Activated naive CD4-positive, alpha-beta T cell treated with anti-CD3 and anti-CD28 coated beads, Interleukin-2, amount 50 U/mL, for 72 hours (primary cell): Measurements from ENCODE around the gene TOP3A. TPM values are rescaled to one million over a fixed set of nuclear protein-coding genes. Genes with fewer than 3 reads are reported as not detected.
"Not testable (repeated sequence)": the region's sequence is repeated elsewhere in the genome, so short reads cannot be mapped to it uniquely, and the experiment has no call there.

Experiments used
- ATAC-seq, 2 donors: fragments of 150-1000 bp; cut with Tn5 transposase; 2 replicates each; pipeline ENCODE4 v1.10.0; 2021; ENCODE audit warnings: mild to moderate bottlenecking in 2 of 2, moderate library complexity in 2 of 2
- DNase-seq, 2 donors: peaks; one replicate each; pipeline ENCODE4 v3.0.0; 2021 to 2022; ENCODE audit warnings: low spot score in 2 of 2
- H3K27ac Mint-ChIP-seq, 2 donors: one replicate each; pipeline ENCODE4 v1.8.0; 2022; ENCODE audit warnings: mild to moderate bottlenecking in 2 of 2, mixed read lengths in 2 of 2
- H3K36me3 Mint-ChIP-seq, 2 donors: one replicate each; pipeline ENCODE4 v1.8.0; 2022; ENCODE audit warnings: mixed read lengths in 2 of 2
- H3K9me3 Mint-ChIP-seq, 2 donors: one replicate each; pipeline ENCODE4 v1.8.0; 2022; ENCODE audit warnings: mixed read lengths in 2 of 2
- total RNA-seq, 2 donors: library from RNA; stranded (reverse); gene quantifications; one replicate each; pipeline ENCODE4 v1.2.3, GENCODE V29; 2022

The TOP3A gene
- total RNA-seq, 2 donors from 2014 or later: 78.3 to 97.4 TPM

GRCh38 chr17:18303206-18303605, 11.6 kb downstream of the TOP3A start:
- peaks cover 8 to 17% of the 10 kb centered on the region in 2 donors for H3K36me3 Mint-ChIP-seq
- DNase-seq, H3K27ac Mint-ChIP-seq, ATAC-seq, H3K9me3 Mint-ChIP-seq: not testable (repeated sequence)

DNA sequence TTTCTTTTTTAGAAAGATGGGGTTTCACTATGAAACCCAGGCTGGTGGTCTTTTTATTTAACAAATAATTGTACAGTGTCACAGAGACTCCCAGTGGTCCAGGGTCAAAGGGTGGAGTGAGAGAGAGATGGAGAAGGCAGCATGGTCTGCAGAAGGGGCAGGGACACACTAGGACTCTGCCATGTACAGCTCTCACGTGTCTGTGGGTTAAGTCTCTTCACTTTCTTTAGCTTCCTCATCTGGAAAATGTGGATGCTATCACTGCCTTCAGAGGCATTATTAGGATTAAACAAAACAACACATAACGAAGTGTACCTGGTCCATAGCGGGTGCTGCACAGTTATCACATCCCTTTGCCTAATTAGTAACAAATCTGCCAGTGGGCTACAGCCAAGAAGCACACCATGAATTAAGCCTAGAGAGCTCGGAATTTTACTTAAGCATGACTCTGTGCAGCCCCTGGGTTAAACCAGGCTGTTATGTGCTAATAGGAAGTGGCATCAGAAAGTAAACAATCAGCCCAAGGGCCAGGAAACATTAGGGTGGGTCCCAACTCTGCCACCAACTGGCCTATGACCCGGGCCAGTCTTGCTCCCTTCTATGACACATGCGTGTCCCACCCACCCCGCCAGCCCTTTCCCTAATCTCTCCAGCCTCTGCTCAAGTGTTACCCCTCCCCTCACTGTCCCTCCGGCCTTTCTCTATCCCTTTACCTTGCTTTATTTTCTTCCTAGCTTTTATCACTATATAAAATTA, 13.9 kb downstream of the TOP3A start:
- Mint-ChIP-seq H3K27ac (peak overlapping the region in 1 of 2 donors; percentile 65), H3K9me3 (no peaks in the 10 kb centered on the region), H3K36me3 (peaks cover 8 to 17% of the 10 kb centered on the region in 2 donors)
- DNase-seq (no peak), ATAC-seq (no peak)

GRCh38 chr17:18298061-18298460, 16.7 kb downstream of the TOP3A start:
- ATAC-seq: not testable (repeated sequence)

GRCh38 chr17:18291718-18292540, 22.9 kb downstream of the TOP3A start:
- H3K27ac Mint-ChIP-seq: peak overlapping the region in 1 of 2 donors; percentile 61
- ATAC-seq (no peak), DNase-seq (no peak)
- no peaks in the 10 kb centered on the region for H3K9me3 Mint-ChIP-seq
- H3K36me3 Mint-ChIP-seq: peaks cover 20 to 23% of the 10 kb centered on the region in 2 donors

More at GRCh38 chr17:18298061-18298460, 16.7 kb downstream of the TOP3A start:
- not testable (repeated sequence) for DNase-seq, H3K27ac Mint-ChIP-seq, H3K9me3 Mint-ChIP-seq
- peaks cover 5 to 17% of the 10 kb centered on the region in 2 donors for H3K36me3 Mint-ChIP-seq

- Mint-ChIP-seq H3K9me3 (no peaks in the 10 kb centered on the region), H3K36me3 (peaks cover 9 to 35% of the 10 kb centered on the region in 2 donors), H3K27ac (peak overlapping the region; percentile 13 to 50)
- ATAC-seq (no peak), DNase-seq (no peak)
Measured at GRCh38 chr17:18285296-18285695, 29.5 kb downstream of the TOP3A start.

DNA sequence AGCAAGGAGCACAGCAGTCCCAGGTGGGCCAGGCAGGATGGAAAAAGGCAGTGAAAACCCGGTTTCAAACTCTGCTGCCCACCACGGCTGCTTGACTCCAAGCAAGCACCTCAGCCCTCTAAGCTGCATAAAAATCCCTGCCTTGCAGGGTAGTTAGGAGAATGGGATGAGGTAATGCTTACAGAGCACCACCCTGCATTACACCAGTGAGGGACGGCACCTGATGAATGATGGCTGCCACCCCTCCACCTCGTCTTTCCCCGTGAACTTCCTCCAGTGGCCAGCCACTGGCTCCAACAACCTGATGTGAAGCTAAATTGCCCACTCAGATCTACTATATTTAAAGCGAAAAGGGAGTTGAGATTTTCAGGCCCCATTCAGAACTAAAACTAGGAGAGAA, 33.0 kb downstream of the TOP3A start:
- DNase-seq: no peak
- peaks cover 0 to 24% of the 10 kb centered on the region in 2 donors for H3K36me3 Mint-ChIP-seq
- H3K9me3 Mint-ChIP-seq: no peaks in the 10 kb centered on the region
- H3K27ac Mint-ChIP-seq: peak overlapping the region in 1 of 2 donors; percentile 34
- ATAC-seq: no peak

- H3K9me3 Mint-ChIP-seq: no peaks in the 10 kb centered on the region
- no peak for ATAC-seq
- H3K36me3 Mint-ChIP-seq: peaks cover 0 to 23% of the 10 kb centered on the region in 2 donors
- no peak for DNase-seq
- no peak overlapping the region for H3K27ac Mint-ChIP-seq
Measured at GRCh38 chr17:18280766-18281371, 33.9 kb downstream of the TOP3A start.

GRCh38 chr17:18280249-18280648, 34.5 kb downstream of the TOP3A start:
- no peaks in the 10 kb centered on the region for H3K9me3 Mint-ChIP-seq
- ATAC-seq: no peak

GRCh38 chr17:18278867-18279266, 35.9 kb downstream of the TOP3A start:
- ATAC-seq (no peak), DNase-seq (no peak)
- H3K9me3 Mint-ChIP-seq: no peaks in the 10 kb centered on the region
- H3K27ac Mint-ChIP-seq: no peak overlapping the region
- H3K36me3 Mint-ChIP-seq: peaks cover 0 to 13% of the 10 kb centered on the region in 2 donors

More at GRCh38 chr17:18280249-18280648, 34.5 kb downstream of the TOP3A start:
- H3K27ac Mint-ChIP-seq: no peak overlapping the region
- DNase-seq: no peak
- H3K36me3 Mint-ChIP-seq: peaks cover 0 to 17% of the 10 kb centered on the region in 2 donors

DNA sequence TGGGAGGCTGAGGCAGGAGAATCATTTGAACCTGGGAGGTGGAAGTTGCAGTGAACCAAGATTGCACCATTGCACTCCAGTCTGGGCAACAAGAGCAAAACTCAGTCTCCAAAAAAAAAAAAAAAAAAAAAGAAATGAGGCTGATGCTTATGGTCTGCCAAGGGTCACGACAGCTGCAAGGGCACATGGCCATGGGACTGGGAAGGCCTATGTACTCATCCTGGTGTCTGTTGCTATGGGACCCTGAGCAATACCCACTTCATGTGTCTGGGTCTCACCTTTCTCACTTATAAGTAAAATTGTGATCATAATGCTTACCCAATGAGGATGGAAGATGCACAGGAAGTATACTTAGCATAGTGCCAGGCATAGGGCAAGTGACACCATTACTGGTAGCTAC, 37.7 kb downstream of the TOP3A start:
- ATAC-seq (no peak), DNase-seq (no peak)
- no peaks in the 10 kb centered on the region for H3K9me3 Mint-ChIP-seq
- H3K27ac Mint-ChIP-seq: no peak overlapping the region
- H3K36me3 Mint-ChIP-seq: no peaks in the 10 kb centered on the region

DNA sequence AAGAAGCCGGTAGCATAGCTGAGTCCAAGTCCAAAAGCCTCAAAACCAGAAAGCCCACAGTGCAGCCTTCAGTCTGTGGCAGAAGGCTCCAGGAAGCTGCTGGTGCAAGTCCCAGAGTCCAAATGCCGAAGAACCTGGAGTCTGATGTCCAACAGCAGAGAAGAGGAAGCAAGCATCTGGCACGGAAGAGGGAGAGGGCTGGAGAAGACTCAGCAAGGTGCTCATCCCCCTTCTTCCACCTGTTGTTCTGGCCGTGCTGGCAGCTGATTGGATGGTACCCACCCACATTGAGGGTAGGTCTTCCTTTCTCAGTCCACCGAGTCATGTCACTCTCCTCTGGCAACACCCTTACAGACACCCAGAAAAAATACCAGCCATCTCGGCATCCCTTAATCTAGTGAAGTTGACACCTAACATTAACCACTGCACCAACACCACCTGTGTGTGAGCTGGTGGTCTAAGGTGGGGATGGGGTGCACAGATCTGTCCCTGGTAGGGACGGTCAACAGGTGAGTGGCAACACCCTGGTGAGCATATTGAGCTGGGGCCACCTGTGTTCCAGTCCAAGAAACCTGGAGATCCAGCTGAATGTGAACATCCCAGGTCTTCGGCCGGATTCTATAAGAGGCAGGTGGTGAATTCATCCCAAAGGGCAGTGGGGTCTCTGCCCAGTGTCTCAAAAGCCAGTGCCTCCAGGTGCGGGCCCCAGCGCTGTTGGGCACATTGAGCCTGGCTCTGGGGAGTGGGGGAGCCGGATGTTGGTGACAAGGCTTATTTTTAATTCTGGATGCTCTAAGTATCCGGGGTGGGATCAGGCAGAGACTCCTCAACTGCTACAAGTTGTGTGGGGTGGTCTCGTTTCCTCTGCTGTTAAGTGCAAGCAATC, 44.5 kb downstream of the TOP3A start:
- no peaks in the 10 kb centered on the region for H3K36me3 Mint-ChIP-seq
- DNase-seq (no peak), ATAC-seq (no peak)
- H3K27ac Mint-ChIP-seq: peak overlapping the region; percentile 44 to 59
- no peaks in the 10 kb centered on the region for H3K9me3 Mint-ChIP-seq

DNA sequence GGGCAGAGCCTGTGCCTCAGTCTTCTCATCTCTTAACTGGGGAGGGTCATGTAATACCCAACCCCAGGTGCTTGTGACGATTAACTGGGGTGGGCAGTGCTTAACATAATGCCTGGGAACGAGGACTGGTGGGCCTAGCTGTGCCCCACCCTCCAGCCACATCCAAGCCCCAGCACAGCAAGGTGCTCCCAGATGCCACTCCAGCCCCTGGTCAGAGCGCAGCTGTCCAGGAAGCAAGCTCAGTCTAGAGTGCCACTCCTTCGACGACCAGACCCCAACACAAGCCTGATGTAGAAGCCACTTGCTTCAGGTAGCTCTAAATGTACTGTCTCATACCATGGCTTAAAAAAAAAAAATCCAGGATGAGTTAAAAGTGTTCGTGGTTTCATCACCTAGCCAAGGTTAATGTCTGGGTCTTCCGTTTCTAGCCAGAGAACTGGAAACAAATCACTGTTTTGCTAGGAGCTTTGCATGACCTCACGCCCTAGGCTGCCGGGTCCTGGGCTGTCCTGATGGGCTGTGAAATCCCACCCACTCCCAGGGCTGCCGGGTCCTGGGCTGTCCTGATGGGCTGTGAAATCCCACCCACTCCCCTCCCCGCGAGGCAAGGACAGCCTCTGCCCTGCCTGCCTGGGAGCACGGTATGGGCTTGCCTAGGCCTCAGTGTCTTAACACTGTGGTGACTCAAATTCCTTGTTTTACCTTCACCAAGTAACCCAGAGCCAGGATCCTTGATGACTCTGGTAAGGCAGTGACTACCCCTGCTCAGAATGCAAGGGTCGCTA, 46.7 kb downstream of the TOP3A start:
- ATAC-seq: peak; percentile 35 to 55
- no peak for DNase-seq
- Mint-ChIP-seq H3K9me3 (no peaks in the 10 kb centered on the region), H3K27ac (peak overlapping the region in 1 of 2 donors; percentile 14), H3K36me3 (no peaks in the 10 kb centered on the region)

GRCh38 chr17:18267366-18267765, 47.4 kb downstream of the TOP3A start:
- Mint-ChIP-seq H3K9me3 (no peaks in the 10 kb centered on the region), H3K36me3 (no peaks in the 10 kb centered on the region), H3K27ac (no peak overlapping the region)
- ATAC-seq (peak in 1 of 2 donors; percentile 19), DNase-seq (no peak)

DNA sequence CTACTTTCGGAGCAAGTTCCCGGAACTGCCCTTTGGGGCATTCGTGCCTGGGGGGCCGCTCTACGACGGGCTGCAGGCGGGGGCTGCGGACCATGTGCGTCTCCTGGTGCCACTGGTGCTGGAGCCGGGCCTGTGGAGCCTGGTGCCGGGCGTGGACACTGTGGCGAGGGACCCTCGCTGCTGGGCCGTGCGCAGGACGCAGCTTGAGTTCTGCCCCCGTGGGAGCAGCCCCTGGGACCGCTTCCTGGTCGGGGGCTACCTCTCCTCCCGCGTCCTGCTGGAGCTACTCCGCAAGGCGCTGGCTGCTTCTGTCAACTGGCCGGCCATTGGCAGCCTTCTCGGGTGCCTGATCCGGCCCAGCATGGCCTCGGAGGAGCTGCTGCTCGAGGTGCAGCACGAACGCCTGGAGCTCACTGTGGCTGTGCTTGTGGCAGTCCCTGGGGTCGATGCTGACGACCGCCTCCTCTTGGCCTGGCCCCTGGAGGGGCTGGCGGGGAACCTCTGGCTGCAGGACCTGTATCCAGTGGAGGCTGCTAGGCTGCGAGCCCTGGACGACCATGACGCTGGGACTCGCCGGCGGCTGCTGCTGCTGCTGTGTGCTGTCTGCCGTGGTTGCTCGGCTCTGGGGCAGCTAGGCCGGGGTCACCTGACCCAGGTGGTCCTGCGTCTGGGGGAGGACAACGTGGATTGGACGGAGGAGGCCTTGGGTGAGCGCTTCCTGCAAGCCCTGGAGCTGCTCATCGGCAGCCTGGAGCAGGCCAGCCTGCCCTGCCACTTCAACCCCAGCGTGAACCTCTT, 50.7 kb downstream of the TOP3A start:
- ATAC-seq (no peak), DNase-seq (no peak)
- no peaks in the 10 kb centered on the region for H3K9me3 Mint-ChIP-seq
- no peaks in the 10 kb centered on the region for H3K36me3 Mint-ChIP-seq
- no peak overlapping the region for H3K27ac Mint-ChIP-seq

DNA sequence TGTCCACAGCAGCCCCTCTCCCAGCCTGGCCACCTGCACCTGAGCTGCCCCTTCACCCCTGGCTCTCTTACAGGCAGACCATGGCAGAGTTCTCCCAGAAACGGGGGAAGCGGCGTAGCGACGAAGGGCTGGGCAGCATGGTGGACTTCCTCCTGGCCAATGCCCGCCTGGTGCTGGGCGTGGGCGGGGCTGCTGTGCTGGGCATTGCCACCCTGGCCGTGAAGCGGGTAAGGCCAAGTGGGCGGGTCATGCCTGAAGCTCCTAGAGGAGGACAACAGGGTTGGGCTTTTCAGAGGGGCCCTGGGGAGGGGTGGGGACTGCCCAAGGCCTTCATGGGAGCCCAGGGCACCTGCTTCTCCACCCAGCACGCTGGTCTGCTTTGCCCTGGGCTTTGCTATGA, 52.2 kb downstream of the TOP3A start:
- H3K9me3 Mint-ChIP-seq: no peaks in the 10 kb centered on the region
- ATAC-seq: no peak
- peaks cover 4% of the 10 kb centered on the region in 2 donors for H3K36me3 Mint-ChIP-seq
- H3K27ac Mint-ChIP-seq: no peak overlapping the region
- DNase-seq: no peak
